ENCODE measurements around the gene ISCA2.

DNA sequence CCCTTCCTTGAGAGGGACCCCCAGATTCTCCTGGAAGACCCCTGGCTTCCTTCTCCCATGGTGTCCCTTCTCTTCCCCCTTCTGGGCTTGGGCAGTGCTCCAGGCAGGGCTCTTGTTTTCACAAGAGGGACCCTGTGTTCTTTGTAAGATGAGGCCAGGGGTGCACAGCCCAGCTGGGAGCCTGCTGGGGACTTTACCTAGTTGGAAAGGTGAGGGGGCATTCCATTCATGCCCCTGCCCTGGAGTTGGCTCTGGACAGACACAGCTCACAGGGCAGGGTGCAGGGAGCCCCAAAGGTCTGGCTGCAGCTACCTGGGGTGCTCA, 31.2 kb downstream of the ISCA2 start:
- TF ChIP-seq, protein P1, sequence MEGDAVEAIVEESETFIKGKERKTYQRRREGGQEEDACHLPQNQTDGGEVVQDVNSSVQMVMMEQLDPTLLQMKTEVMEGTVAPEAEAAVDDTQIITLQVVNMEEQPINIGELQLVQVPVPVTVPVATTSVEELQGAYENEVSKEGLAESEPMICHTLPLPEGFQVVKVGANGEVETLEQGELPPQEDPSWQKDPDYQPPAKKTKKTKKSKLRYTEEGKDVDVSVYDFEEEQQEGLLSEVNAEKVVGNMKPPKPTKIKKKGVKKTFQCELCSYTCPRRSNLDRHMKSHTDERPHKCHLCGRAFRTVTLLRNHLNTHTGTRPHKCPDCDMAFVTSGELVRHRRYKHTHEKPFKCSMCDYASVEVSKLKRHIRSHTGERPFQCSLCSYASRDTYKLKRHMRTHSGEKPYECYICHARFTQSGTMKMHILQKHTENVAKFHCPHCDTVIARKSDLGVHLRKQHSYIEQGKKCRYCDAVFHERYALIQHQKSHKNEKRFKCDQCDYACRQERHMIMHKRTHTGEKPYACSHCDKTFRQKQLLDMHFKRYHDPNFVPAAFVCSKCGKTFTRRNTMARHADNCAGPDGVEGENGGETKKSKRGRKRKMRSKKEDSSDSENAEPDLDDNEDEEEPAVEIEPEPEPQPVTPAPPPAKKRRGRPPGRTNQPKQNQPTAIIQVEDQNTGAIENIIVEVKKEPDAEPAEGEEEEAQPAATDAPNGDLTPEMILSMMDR (IDR thresholded peaks at IDR 0.05; ENCODE audit: extremely low read depth in 1 of 2, insufficient read depth in 1 of 2, low read depth in 1 of 2, low read length in 2 of 2) = no peak
- TF ChIP-seq POLR2A (IDR thresholded peaks at IDR 0.05; ENCODE audit: low read depth, low read length) (no peak), EZH2 (IDR thresholded peaks at IDR 0.05; ENCODE audit: borderline replicate concordance, low read depth, low read length, severe bottlenecking) (no peak), GATA2 (IDR thresholded peaks at IDR 0.05; ENCODE audit: insufficient read depth, insufficient read length, low read depth, low read length) (no peak), FOS (IDR thresholded peaks at IDR 0.05; ENCODE audit: borderline replicate concordance, insufficient read depth, low read length) (no peak), JUN (IDR thresholded peaks at IDR 0.05; ENCODE audit: borderline replicate concordance, insufficient read depth, insufficient read length, low read depth) (no peak), POLR2AphosphoS5 (IDR thresholded peaks at IDR 0.05; ENCODE audit: insufficient read depth, low read depth, low read length) (no peak), MYC (IDR thresholded peaks at IDR 0.05; ENCODE audit: low read depth, low read length) (no peak)
- TF ChIP-seq, protein P2, sequence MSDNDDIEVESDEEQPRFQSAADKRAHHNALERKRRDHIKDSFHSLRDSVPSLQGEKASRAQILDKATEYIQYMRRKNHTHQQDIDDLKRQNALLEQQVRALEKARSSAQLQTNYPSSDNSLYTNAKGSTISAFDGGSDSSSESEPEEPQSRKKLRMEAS (IDR thresholded peaks at IDR 0.05; ENCODE audit: insufficient read depth, insufficient read length) = no peak
